GM23248 (cell line): ENCODE results near the gene WAPL. TPM values are rescaled to one million over a fixed set of nuclear protein-coding genes. Genes with fewer than 3 reads are reported as not detected.
"Not testable (repeated sequence)": the region's sequence is repeated elsewhere in the genome, so short reads cannot be mapped to it uniquely, and the experiment has no call there.

Experiments used
- DNase-seq: peaks from one replicate; pipeline ENCODE4 v3.0.0-alpha.2; 2015
- H2AFZ ChIP-seq: fragments of 200-600 bp; sonication (generic); 2 replicates; pipeline ENCODE4 v1.6.1; 2016; ENCODE audit warnings: antibody characterized with exemption
- H3F3A ChIP-seq: fragments of 200-600 bp; sonication (generic); 2 replicates; pipeline ENCODE4 v1.6.1; 2016; ENCODE audit warnings: mild to moderate bottlenecking, antibody characterized with exemption, mixed run types; ENCODE audit not compliant: insufficient read depth
- H3K27ac ChIP-seq: fragments of 200-600 bp; sonication (generic); 2 replicates; pipeline ENCODE4 v1.5.1; 2016; ENCODE audit warnings: mild to moderate bottlenecking
- H3K27me3 ChIP-seq: fragments of 200-600 bp; sonication (generic); replicated peaks from 2 replicates; pipeline ENCODE4 v1.6.1; 2016; ENCODE audit warnings: mild to moderate bottlenecking; ENCODE audit not compliant: insufficient read depth
- H3K36me3 ChIP-seq: fragments of 200-600 bp; sonication (generic); 2 replicates; pipeline ENCODE4 v1.6.1; 2016; ENCODE audit warnings: low read depth, mild to moderate bottlenecking
- H3K4me1 ChIP-seq: fragments of 200-600 bp; sonication (generic); 2 replicates; pipeline ENCODE4 v1.6.1; 2016; ENCODE audit warnings: mild to moderate bottlenecking; ENCODE audit not compliant: insufficient read depth
- H3K4me2 ChIP-seq: fragments of 200-600 bp; sonication (generic); one replicate; pipeline ENCODE4 v1.6.1; 2016; ENCODE audit warnings: mild to moderate bottlenecking; ENCODE audit not compliant: unreplicated experiment
- H3K4me3 ChIP-seq: fragments of 200-600 bp; sonication (generic); 2 replicates; pipeline ENCODE4 v1.5.1; 2016; ENCODE audit warnings: mild to moderate bottlenecking
- H3K79me2 ChIP-seq: fragments of 200-600 bp; sonication (generic); 2 replicates; pipeline ENCODE4 v1.6.1; 2016; ENCODE audit warnings: mild to moderate bottlenecking; ENCODE audit not compliant: insufficient read depth
- H3K9ac ChIP-seq: fragments of 200-600 bp; sonication (generic); 2 replicates; pipeline ENCODE4 v1.6.1; 2016; ENCODE audit warnings: mild to moderate bottlenecking
- H3K9me2 ChIP-seq: fragments of 200-600 bp; sonication (generic); 2 replicates; pipeline ENCODE4 v1.6.1; 2016; ENCODE audit warnings: mixed run types, mild to moderate bottlenecking, moderate library complexity; ENCODE audit not compliant: insufficient read depth
- H3K9me3 ChIP-seq: fragments of 200-600 bp; sonication (generic); one replicate; pipeline ENCODE4 v1.6.1; 2017; ENCODE audit warnings: low read depth
- H4K20me1 ChIP-seq: fragments of 200-600 bp; sonication (generic); 2 replicates; pipeline ENCODE4 v1.6.0; 2016; ENCODE audit not compliant: insufficient read depth
- EZH2 ChIP-seq: fragments of 200-600 bp; sonication (generic); IDR thresholded peaks from 2 replicates; pipeline ENCODE4 v1.6.1; 2018; ENCODE audit warnings: antibody characterized with exemption, mild to moderate bottlenecking; ENCODE audit not compliant: insufficient read depth, poor library complexity, severe bottlenecking
- EZH2phosphoT487 ChIP-seq: fragments of 200-600 bp; sonication (generic); IDR thresholded peaks from 2 replicates; pipeline ENCODE4 v1.6.1; 2018; ENCODE audit warnings: antibody characterized with exemption, moderate library complexity, mild to moderate bottlenecking, low read depth; ENCODE audit not compliant: insufficient read depth
- WGBS, 2 experiments: methylation state at CpG; one replicate each; pipeline ENCODE4 v1.1.6; 2015 to 2017; ENCODE audit warnings: low lambda C conversion rate in 2 of 2, low coverage in 1 of 2; ENCODE audit errors: missing lambda C conversion rate in 2 of 2; 5-methylcytosine and 5-hydroxymethylcytosine counted together
- in situ Hi-C: fragments of 300-500 bp; cut with MboI; formaldehyde crosslinking; loops from 2 replicates; pipeline ENCODE4 v1.15.0; 2020
- polyA plus RNA-seq: library from polyadenylated mRNA; unstranded; fragments of >200 nt; fragmentation: Nextera tagmentation; extraction: Ambion mirVana; gene quantifications from 2 replicates; pipeline ENCODE4 v1.2.1, GENCODE V29; 2016
- total RNA-seq: library from RNA; depleted of rRNA; stranded (reverse); fragments of >200 nt; shearing (Covaris generic); gene quantifications from 2 replicates; pipeline ENCODE4 v1.2.3, GENCODE V29; 2014; rRNA removed

The WAPL gene
- 28.1 and 28.3 TPM in 2 replicates for total RNA-seq
- polyA plus RNA-seq: 15.5 and 17.1 TPM in 2 replicates

DNA sequence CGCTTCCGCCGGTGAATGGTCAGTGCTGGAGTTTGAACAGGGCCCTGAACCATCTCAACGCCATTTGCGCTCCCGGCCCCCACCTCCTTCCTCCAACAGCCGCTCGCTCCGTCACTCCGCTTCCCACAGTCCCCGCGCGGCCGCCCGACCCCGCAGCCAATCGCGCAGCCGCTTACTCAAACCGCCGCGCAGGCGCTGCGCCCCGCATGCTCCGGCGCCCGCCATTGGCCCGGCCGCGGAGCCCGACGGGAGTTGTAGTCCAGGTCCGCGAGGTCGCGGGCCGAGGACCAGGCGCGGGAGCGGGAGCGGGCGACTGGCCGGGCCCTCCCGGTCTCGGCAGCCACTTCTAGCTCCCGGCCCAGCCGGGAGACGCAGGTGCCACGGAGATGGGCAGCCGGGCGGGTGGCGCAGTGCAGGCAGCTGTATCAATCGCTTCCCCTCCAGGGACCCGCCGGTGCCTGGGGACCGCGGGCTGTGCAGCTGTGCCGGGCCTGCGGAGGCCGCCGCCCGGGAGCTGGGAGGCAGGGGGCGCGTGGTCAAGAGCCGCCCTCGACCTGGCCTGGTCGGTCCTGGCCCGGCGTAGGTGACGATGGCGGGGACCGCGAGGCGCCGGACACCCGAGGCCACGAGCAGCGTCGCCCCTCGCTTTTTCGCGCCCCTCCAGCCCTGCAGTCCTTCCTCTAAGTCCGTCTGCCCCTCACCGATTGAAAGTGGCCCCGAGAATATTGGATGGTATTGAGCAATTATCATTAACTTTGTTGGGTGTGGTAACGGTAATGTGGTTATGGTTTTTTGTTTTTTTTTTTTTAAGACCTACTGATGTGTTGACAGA is at the start of gene WAPL:
WAPL (minus strand) TSS at position 115 of the 832 bp plus-strand sequence. CDS start 3,723 bp downstream, outside the sequence.
- Histone ChIP-seq H3K4me2 (peak within 1 kb of the TSS; percentile 92), H3K9ac (peak within 1 kb of the TSS; percentile 96), H3K27me3 (no peaks in the 10 kb centered on the region), H3K9me3 (no peaks in the 10 kb centered on the region), H3K27ac (peak within 1 kb of the TSS; percentile 87), H3K4me1 (peaks cover 31% of the 10 kb centered on the region), H4K20me1 (no peaks in the 10 kb centered on the region), H3F3A (no peaks in the 10 kb centered on the region), H3K36me3 (peaks cover 14% of the 10 kb centered on the region), H3K9me2 (no peaks in the 10 kb centered on the region), H2AFZ (peak within 1 kb of the TSS; percentile 95), H3K79me2 (peaks cover 85% of the 10 kb centered on the region), H3K4me3 (peak within 1 kb of the TSS; percentile 92)
- DNase-seq: peak; percentile 99
- 0 to 1% methylated on average over 65 to 79 of the region's 87 CpGs for WGBS, 2 experiments
- no peak for TF ChIP-seq EZH2
- no peak for TF ChIP-seq EZH2phosphoT487
- in situ Hi-C loops: no loop called here

GRCh38 chr10:86569335-86569734 is 47.7 kb upstream of the WAPL start:
- in situ Hi-C loops: no loop called here
- Histone ChIP-seq H3K9me2 (no peaks in the 10 kb centered on the region), H3K79me2 (no peaks in the 10 kb centered on the region), H2AFZ (no peak overlapping the region), H3K36me3 (no peaks in the 10 kb centered on the region), H3K9ac (no peak overlapping the region), H3K27ac (no peak overlapping the region), H3K4me2 (no peak overlapping the region), H3K27me3 (no peaks in the 10 kb centered on the region; the same call in 1 of the 2 replicates), H3K9me3 (no peaks in the 10 kb centered on the region), H3K4me1 (no peaks in the 10 kb centered on the region), H3K4me3 (no peak overlapping the region), H4K20me1 (no peaks in the 10 kb centered on the region), H3F3A (no peaks in the 10 kb centered on the region)
- DNase-seq: no peak
- TF ChIP-seq EZH2phosphoT487 (no peak), EZH2 (no peak)

DNA sequence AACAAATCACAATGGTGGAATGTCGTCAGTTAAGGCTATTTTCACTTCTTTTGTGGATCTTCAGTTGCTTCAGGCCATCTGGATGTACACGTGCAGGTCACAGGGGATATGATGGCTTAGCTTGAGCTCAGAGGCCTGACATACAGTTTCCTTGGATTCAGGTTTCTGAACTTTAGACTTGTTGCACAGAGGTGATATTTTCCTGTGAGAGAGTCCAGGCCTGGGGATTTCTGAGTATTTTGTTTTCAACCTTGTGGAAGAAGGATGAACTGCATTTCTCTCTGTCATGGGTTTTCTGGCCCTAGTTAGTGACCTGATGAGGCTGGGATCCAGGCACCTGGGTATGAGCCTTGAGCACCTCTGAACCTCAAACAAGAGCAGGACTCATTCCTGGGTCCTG is 44.9 kb upstream of the WAPL start:
- H3K4me2 ChIP-seq, H4K20me1 ChIP-seq, DNase-seq, H3K9ac ChIP-seq, H3K4me1 ChIP-seq, H3F3A ChIP-seq, H3K27me3 ChIP-seq, H3K9me2 ChIP-seq, H3K4me3 ChIP-seq, H3K79me2 ChIP-seq, in situ Hi-C loops, H3K27ac ChIP-seq, H3K36me3 ChIP-seq, H2AFZ ChIP-seq, H3K9me3 ChIP-seq: not testable (repeated sequence)
- WGBS, 2 experiments: 24% methylated on average over 2 of the region's 2 CpGs

DNA sequence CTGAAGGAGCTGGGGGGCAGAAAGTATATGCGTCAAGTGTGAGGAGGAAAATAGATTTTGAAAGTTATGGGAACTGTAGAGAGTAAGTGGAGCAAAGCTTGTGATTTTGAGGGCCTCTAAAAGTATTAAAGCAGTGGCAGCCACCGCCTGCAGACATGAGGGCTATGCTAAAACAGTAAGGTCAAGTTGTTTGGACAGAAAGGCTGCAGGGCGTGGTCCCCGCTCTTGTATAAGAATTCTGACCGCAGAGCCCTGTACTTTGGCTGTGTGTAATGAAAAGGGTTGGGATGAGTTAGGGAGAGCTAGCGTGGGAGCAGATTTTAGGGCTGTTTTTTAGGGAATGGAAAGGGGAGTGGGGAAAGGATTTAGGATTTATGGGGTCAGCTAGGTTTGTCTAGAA is 41.7 kb upstream of the WAPL start:
- H3K4me1 ChIP-seq, DNase-seq, H3K36me3 ChIP-seq, H3K4me3 ChIP-seq, H3K9me2 ChIP-seq, H3K4me2 ChIP-seq, H4K20me1 ChIP-seq, H2AFZ ChIP-seq, H3K9ac ChIP-seq, H3K9me3 ChIP-seq, in situ Hi-C loops, H3K79me2 ChIP-seq, H3K27me3 ChIP-seq, H3F3A ChIP-seq, H3K27ac ChIP-seq: not testable (repeated sequence)
- WGBS, 2 experiments: 68 to 70% methylated on average over 6 of the region's 6 CpGs

- H3K27ac ChIP-seq, in situ Hi-C loops, H4K20me1 ChIP-seq, H3K36me3 ChIP-seq, H3K9me2 ChIP-seq, H3K79me2 ChIP-seq, H3K27me3 ChIP-seq, H3K4me1 ChIP-seq, H2AFZ ChIP-seq, H3K9ac ChIP-seq, H3K4me2 ChIP-seq, H3K4me3 ChIP-seq, H3F3A ChIP-seq, H3K9me3 ChIP-seq: not testable (repeated sequence)
- DNase-seq: peak; percentile 44
- WGBS, 2 experiments: 53 to 60% methylated on average over 3 of the region's 3 CpGs
Measured at GRCh38 chr10:86558695-86559094, 37.1 kb upstream of the WAPL start.
